AG04450 (cell line): ENCODE results near the gene CCR5AS.

Experiments
- CTCF ChIA-PET: fragments of 300-600, 350-600 bp; formaldehyde crosslinking; extraction: SDS; loops from one replicate; lab custom pipeline; 2022; ENCODE audit warnings: antibody characterized with exemption, inconsistent platforms; lab: Charles Lee
- POLR2A ChIA-PET: fragments of 350-600 bp; formaldehyde crosslinking; extraction: SDS; loops from one replicate; lab custom pipeline; 2021; ENCODE audit warnings: antibody characterized with exemption, inconsistent platforms; lab: Yijun Ruan, JAX
- DNase-seq: peaks from one replicate; pipeline ENCODE4 v3.0.0-alpha.2; 2011; ENCODE audit warnings: low read depth, low spot score
- H3K27ac ChIP-seq: one replicate; pipeline ENCODE4 v1.5.1; 2012; ENCODE audit warnings: low read depth, low read length, control low read depth
- H3K27me3 ChIP-seq: one replicate; pipeline ENCODE4 v1.6.0; 2012; ENCODE audit warnings: low read length; ENCODE audit not compliant: control insufficient read depth, insufficient read depth
- H3K4me3 ChIP-seq: 2 replicates; pipeline ENCODE4 v1.5.1; 2011; ENCODE audit warnings: mild to moderate bottlenecking, low read depth, low read length, control low read depth
- H3K9me3 ChIP-seq: 2 replicates; pipeline ENCODE4 v1.5.1; 2012; ENCODE audit warnings: low read length; ENCODE audit not compliant: control insufficient read depth, insufficient read depth
- TF ChIP-seq, protein P1 (sequence below): IDR thresholded peaks from 2 replicates; pipeline ENCODE4 v1.5.1; 2011; ENCODE audit warnings: low read depth, low read length, control low read depth, inconsistent platforms

The CCR5AS gene

DNA sequence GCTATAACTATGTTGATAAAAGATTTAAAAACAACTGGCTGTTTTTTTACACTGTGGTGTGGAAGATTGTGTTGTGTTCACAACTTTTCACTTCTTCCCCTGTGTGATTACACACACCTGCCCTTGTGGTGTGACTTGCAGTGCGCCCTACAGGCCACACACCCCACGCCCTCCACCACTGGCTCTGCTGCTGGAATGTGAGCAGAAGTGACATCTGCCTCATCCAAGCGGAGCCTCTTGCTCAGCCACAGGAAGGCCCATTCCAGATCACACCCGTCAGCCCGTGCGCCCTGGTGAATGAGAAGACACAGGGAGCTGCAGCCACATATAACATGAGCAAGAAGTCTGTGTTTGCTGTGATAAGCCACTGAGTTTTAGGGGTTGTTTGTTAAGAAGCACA lies 46.0 kb downstream of the CCR5AS start:
- TF ChIP-seq, protein P1, sequence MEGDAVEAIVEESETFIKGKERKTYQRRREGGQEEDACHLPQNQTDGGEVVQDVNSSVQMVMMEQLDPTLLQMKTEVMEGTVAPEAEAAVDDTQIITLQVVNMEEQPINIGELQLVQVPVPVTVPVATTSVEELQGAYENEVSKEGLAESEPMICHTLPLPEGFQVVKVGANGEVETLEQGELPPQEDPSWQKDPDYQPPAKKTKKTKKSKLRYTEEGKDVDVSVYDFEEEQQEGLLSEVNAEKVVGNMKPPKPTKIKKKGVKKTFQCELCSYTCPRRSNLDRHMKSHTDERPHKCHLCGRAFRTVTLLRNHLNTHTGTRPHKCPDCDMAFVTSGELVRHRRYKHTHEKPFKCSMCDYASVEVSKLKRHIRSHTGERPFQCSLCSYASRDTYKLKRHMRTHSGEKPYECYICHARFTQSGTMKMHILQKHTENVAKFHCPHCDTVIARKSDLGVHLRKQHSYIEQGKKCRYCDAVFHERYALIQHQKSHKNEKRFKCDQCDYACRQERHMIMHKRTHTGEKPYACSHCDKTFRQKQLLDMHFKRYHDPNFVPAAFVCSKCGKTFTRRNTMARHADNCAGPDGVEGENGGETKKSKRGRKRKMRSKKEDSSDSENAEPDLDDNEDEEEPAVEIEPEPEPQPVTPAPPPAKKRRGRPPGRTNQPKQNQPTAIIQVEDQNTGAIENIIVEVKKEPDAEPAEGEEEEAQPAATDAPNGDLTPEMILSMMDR, result no peak
- Histone ChIP-seq H3K9me3 (no peaks in the 10 kb centered on the region), H3K27me3 (peaks cover 12% of the 10 kb centered on the region), H3K27ac (no peak overlapping the region), H3K4me3 (no peak overlapping the region)
- DNase-seq, result no peak
- CTCF ChIA-PET, result no interaction called here
- POLR2A ChIA-PET, result no interaction called here

DNA sequence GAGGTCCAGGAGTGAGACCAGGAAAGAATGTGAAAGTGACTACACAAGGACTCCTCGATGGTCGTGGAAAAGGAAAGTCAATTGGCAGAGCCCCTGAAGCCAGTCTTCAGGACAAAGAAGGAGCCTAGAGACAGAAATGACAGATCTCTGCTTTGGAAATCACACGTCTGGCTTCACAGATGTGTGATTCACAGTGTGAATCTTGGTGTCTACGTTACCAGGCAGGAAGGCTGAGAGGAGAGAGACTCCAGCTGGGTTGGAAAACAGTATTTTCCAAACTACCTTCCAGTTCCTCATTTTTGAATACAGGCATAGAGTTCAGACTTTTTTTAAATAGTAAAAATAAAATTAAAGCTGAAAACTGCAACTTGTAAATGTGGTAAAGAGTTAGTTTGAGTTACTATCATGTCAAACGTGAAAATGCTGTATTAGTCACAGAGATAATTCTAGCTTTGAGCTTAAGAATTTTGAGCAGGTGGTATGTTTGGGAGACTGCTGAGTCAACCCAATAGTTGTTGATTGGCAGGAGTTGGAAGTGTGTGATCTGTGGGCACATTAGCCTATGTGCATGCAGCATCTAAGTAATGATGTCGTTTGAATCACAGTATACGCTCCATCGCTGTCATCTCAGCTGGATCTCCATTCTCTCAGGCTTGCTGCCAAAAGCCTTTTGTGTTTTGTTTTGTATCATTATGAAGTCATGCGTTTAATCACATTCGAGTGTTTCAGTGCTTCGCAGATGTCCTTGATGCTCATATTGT lies 47.0 kb downstream of the CCR5AS start:
- Histone ChIP-seq H3K9me3 (no peaks in the 10 kb centered on the region), H3K27ac (no peak overlapping the region), H3K27me3 (peaks cover 12% of the 10 kb centered on the region), H3K4me3 (no peak overlapping the region)
- TF ChIP-seq, protein P1, result no peak
- no peak for DNase-seq
- ChIA-PET CTCF (no interaction called here), POLR2A (no interaction called here)

DNA sequence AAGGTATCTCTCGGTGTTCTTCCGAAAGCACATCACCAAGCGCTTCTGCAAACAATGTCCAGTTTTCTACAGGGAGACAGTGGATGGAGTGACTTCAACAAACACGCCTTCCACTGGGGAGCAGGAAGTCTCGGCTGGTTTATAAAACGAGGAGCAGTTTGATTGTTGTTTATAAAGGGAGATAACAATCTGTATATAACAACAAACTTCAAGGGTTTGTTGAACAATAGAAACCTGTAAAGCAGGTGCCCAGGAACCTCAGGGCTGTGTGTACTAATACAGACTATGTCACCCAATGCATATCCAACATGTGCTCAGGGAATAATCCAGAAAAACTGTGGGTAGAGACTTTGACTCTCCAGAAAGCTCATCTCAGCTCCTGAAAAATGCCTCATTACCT lies 48.4 kb downstream of the CCR5AS start:
- DNase-seq, result no peak
- Histone ChIP-seq H3K4me3 (no peak overlapping the region), H3K27ac (no peak overlapping the region), H3K27me3 (peaks cover 15% of the 10 kb centered on the region), H3K9me3 (no peaks in the 10 kb centered on the region)
- CTCF ChIA-PET, result no interaction called here
- TF ChIP-seq, protein P1, result no peak
- POLR2A ChIA-PET, result no interaction called here

DNA sequence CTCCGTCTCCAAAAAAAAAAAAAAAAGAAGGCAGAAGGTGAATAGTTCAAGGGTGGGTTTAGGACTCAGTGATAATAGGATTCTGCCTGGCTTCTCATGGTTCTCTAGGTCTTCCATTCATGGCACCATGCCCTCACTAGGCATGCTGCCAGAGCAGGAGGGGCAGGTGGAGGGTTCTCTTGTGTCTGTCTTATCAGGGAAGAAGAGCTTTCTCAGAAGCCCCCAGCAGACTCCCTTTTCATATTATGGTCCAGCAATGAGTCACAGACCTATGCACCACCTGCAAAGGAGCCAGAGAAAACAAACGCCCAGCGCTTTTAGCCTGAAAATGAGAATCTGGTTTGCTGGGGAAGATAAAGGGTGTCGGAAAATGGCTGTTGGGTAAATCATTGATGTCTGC lies 50.0 kb downstream of the CCR5AS start:
- ChIA-PET CTCF (no interaction called here), POLR2A (no interaction called here)
- Histone ChIP-seq H3K9me3 (no peaks in the 10 kb centered on the region), H3K27ac (no peak overlapping the region), H3K4me3 (no peak overlapping the region), H3K27me3 (peaks cover 19% of the 10 kb centered on the region)
- TF ChIP-seq, protein P1, result no peak
- DNase-seq, result no peak

DNA sequence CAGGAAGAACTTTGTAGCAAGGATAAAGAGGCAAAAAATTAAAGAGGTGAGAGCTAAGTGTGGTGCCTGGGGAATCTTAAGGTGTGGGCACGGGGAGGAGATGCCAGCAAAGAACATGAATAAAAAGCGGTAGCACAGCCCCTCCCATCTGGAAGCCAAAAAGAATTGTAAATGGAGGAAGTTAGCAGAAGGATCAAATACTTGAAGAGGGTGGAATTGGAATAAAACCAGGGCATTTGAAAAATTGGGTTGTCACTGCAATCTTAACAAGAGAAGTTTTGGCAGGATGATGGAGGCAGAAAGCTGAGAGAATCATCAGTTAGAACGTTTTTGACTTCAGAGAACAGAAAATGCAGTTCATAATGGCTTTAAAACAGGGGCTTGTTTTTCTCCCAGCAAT lies 50.6 kb downstream of the CCR5AS start:
- CTCF ChIA-PET, result no interaction called here

More for the DNA sequence above, 50.6 kb downstream of the CCR5AS start:
- H3K27ac ChIP-seq, result no peak overlapping the region
- no peak overlapping the region for H3K4me3 ChIP-seq
- TF ChIP-seq, protein P1, result no peak
- no peak for DNase-seq
- POLR2A ChIA-PET, result no interaction called here
- no peaks in the 10 kb centered on the region for H3K9me3 ChIP-seq
- peaks cover 19% of the 10 kb centered on the region for H3K27me3 ChIP-seq
